BLaER1 (cell line): ENCODE results near the gene SGSM1.

Source experiments
- H3K27ac ChIP-seq: shearing (Covaris generic); formaldehyde crosslinking; 2 replicates; pipeline ENCODE4 v1.8.1; 2022
- H3K27me3 ChIP-seq: shearing (Covaris generic); formaldehyde crosslinking; 2 replicates; pipeline ENCODE4 v1.8.1; 2022
- H3K36me3 ChIP-seq: shearing (Covaris generic); formaldehyde crosslinking; 2 replicates; pipeline ENCODE4 v1.8.1; 2022
- H3K4me1 ChIP-seq: shearing (Covaris generic); formaldehyde crosslinking; 2 replicates; pipeline ENCODE4 v1.8.1; 2022
- H3K4me2 ChIP-seq: shearing (Covaris generic); formaldehyde crosslinking; 2 replicates; pipeline ENCODE4 v1.8.1; 2022
- H3K4me3 ChIP-seq: shearing (Covaris generic); formaldehyde crosslinking; 2 replicates; pipeline ENCODE4 v1.8.1; 2022
- H3K9ac ChIP-seq: shearing (Covaris generic); formaldehyde crosslinking; 2 replicates; pipeline ENCODE4 v1.8.1; 2022
- H3K9me3 ChIP-seq: shearing (Covaris generic); formaldehyde crosslinking; 2 replicates; pipeline ENCODE4 v1.8.1; 2022
- H4K20me1 ChIP-seq: shearing (Covaris generic); formaldehyde crosslinking; 2 replicates; pipeline ENCODE4 v1.8.1; 2022
- Cebpa-rat ChIP-seq: shearing (Covaris generic); IDR thresholded peaks from 2 replicates; pipeline ENCODE4 v1.8.1; 2022

The SGSM1 gene

DNA sequence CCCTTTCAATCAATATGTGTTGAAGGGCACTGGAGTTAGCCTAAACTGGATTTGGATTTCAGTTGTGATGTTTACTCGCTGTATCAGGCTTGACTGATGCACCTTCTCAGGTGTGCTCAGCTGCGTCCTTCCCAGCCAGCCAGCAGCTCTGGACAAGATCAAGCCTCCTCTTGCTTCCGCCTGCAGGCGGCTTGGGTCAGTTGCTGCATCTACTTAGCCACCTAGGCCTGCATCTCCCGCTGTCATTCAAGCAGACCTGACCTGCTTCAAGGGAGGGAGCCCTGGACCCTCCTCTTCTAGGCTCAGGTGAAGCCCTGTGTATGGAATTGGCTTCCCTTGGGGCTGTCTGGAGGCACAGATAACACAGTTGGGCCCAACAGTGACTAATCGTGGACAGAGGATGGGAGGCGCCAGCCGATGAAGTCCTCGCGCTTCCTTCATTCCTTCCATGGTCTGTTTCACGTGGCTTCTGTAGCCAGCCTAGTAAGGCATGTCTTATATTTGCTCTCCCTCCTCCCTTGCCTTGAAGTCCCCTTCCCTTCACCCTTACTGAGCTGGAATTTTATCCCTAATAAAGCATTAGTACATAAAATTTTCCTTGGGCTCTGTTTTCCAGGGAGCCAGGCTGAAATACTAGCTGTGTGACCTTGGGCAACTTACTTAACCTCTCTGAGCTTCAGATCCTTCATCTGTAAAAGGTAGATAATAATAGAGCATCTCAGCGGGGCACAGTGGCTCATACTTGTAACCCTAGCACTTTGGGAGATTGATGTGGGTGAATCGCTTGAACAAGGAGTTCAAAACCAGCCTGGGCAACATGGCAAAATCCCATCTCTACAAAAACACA, 142.6 kb downstream of the SGSM1 start:
- H3K27ac ChIP-seq, result no peak overlapping the region
- no peak overlapping the region for H3K4me2 ChIP-seq
- H3K36me3 ChIP-seq, result no peaks in the 10 kb centered on the region
- no peak overlapping the region for H3K9ac ChIP-seq
- H4K20me1 ChIP-seq, result no peaks in the 10 kb centered on the region
- H3K9me3 ChIP-seq, result no peaks in the 10 kb centered on the region
- no peak for TF ChIP-seq Cebpa-rat
- H3K4me1 ChIP-seq, result peaks cover 24% of the 10 kb centered on the region
- H3K4me3 ChIP-seq, result no peak overlapping the region
- peaks cover 10% of the 10 kb centered on the region for H3K27me3 ChIP-seq

DNA sequence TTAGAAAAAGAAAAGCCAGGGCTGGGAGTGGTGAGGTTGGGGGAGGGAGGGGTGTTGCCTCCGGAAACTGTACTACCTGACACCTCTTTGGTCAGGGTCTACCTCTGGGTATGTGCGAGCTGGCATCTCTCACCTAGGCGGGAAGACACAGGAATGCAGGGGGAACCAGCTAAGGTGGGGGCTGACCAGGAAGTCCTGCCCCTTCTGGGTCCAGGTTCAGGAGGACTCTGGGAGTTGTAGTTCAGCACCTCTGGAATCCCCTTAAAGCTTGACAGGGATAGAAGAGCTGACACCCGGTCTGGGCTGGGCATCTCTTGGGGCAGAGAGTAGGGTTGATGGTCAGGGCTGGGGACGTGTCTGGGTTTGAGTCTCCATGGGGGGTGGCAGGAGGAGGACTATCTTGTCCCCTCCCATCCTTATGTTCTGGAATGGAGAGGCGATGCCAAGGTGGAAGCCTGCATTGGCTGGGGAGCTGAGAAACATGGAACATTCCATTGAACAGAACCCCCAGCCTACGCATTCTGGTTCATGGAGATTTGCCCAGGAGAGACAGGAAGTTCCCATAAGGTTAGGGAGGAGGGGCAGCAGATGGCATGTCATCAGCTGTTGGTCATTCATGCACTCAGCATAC, 144.4 kb downstream of the SGSM1 start:
- Histone ChIP-seq H3K4me2 (no peak overlapping the region), H4K20me1 (no peaks in the 10 kb centered on the region), H3K27me3 (peaks cover 11% of the 10 kb centered on the region), H3K36me3 (no peaks in the 10 kb centered on the region), H3K9me3 (no peaks in the 10 kb centered on the region), H3K27ac (no peak overlapping the region), H3K4me3 (no peak overlapping the region), H3K4me1 (peaks cover 24% of the 10 kb centered on the region), H3K9ac (no peak overlapping the region)
- TF ChIP-seq Cebpa-rat, result no peak

DNA sequence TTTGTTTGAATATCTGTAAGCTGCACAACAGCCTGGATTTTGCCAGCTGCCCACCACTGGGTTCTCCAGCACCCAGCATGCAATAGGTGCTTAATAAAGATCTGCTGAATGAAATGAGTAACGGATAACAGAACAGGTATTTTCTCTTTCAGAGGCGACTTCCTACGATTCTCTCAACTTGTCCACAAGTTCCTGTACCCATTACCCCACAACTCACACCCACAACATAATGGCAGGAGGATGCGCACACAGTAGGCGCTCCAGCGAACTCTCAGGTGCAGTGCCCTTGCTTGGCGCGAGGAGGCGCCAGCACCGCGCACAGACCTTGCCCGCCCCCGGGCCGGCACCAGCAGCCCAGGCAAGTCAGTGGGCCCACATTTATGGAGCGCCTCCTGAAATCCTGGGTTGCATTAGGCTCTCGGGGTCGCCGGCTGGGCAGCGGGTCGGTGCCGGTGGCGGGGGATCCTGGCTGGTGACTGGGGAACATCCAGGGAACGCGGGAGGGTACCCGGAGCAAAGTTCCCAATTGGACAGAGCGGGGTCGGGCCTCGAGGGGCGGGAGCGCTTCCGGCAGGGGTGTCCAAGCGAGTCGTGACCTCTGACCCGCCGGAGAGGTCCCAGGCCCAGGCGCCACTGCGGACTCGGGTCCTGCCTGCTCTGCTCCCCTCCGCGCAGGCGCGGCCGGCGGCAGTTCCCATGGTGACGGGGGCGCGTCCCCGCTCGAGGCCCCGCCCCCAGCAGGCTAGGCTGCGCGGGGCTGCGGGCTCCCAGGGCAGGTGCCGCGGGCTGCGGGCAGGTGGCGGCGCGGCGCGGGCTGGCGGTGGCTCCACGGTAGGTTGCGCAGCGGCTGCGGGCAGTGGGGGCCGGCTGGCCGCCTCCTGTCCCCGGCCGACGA, 146.2 kb downstream of the SGSM1 start, which contains the start of gene KIAA1671:
KIAA1671 (plus strand) TSS at position 775 of the 895 bp plus-strand sequence. CDS start 75,284 bp downstream, outside the sequence.
- Histone ChIP-seq H3K36me3 (no peaks in the 10 kb centered on the region), H4K20me1 (no peaks in the 10 kb centered on the region), H3K9ac (peak within 1 kb of the TSS; percentile 36), H3K4me1 (peaks cover 14% of the 10 kb centered on the region), H3K9me3 (no peaks in the 10 kb centered on the region), H3K4me2 (peak within 1 kb of the TSS; percentile 89), H3K27ac (no peak within 1 kb of the TSS), H3K27me3 (peaks cover 11% of the 10 kb centered on the region), H3K4me3 (peak within 1 kb of the TSS; percentile 69)
- TF ChIP-seq Cebpa-rat, result no peak

DNA sequence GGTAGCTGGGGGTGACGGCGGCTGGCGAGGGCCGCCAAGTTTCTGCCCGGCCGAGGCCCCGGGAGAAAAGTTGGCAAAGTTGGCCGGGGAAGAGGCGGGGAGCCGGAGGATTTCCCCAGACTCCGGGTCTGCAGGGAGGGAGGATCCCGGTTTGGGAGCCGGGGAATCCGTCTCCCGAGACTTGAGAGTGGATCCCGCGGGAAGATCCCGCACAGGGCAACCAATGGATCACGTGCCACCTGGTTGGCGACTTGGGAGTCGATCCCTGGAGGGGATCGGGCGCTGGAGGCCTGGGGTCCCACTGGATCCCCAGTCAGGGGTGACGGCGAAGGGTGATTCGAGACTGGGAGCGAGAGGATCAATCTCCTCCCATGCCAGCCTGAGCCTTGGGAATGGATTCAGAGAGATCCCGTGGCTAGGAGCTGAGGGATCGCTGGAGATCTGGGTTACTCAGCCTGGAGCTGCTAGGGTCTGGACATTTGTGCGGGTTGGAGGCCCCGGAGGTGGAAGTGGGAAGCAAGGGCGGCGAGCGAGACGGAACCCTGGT, 146.9 kb downstream of the SGSM1 start:
- H3K27me3 ChIP-seq, result peaks cover 11% of the 10 kb centered on the region
- H3K4me2 ChIP-seq, result peak overlapping the region; percentile 89
- H4K20me1 ChIP-seq, result no peaks in the 10 kb centered on the region
- peak overlapping the region; percentile 36; the same call in 1 of the 2 replicates for H3K9ac ChIP-seq
- no peak for TF ChIP-seq Cebpa-rat
- peak overlapping the region; percentile 69 for H3K4me3 ChIP-seq
- no peak overlapping the region for H3K27ac ChIP-seq
- H3K9me3 ChIP-seq, result no peaks in the 10 kb centered on the region
- H3K4me1 ChIP-seq, result peaks cover 14% of the 10 kb centered on the region
- no peaks in the 10 kb centered on the region for H3K36me3 ChIP-seq

DNA sequence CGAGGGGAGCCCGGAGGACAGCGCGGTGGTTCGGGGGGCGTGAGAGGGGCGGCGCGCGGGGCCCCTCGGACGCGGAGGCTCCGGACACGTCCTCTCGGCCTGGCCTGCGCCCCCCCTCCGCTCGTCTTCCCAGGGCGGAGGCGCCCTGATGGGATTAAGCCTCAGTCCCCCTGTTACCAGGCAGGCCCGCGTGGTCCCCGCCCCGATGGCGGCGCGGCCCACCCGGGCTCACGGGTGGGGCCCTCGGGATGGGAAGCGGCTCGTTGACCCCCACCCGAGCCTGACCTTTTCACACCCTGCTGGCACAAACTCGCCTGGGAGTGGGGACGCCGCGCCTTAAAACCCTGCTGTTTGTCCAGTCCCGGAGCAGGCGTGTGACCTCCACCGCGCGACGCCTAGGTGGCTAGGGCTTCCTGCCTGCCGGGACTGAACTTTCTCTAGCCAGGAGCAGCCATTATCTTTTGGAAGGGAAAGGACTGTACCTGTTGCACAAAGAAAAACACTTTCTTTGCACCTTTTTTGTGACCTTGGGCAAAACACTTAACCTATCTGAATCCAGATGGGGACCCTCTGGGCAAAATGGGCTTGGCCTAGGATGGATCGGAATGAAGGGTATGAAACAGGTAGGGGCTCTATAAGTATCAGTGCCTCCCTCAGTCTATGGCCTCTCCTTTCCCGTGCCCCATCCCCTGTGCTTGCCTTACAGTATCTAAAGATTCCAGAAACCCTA, 147.5 kb downstream of the SGSM1 start:
- H3K27ac ChIP-seq, result no peak overlapping the region
- no peak overlapping the region for H3K9ac ChIP-seq

DNA sequence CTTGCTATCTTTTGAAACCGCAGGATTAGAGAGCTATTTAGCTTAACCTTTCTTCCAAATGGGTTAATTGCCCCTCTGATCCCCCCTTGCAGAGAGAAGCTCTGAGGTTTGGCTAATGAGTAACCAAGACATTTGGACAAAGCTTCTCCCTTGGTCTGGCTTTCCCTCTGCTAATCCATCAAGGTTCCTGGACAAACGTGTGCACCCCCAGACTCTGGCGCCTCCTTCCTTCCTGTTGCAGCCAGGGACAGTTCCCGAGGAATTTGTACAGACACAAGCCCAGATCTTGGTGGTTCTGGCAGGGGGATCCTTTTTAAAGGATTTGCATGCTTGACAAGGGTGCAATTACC, 148.1 kb downstream of the SGSM1 start:
- Histone ChIP-seq H3K27ac (no peak overlapping the region), H3K4me2 (no peak overlapping the region), H3K4me1 (peaks cover 14% of the 10 kb centered on the region), H3K4me3 (no peak overlapping the region), H3K9ac (no peak overlapping the region), H3K36me3 (no peaks in the 10 kb centered on the region), H4K20me1 (no peaks in the 10 kb centered on the region), H3K27me3 (peaks cover 11% of the 10 kb centered on the region), H3K9me3 (no peaks in the 10 kb centered on the region)
- TF ChIP-seq Cebpa-rat, result no peak

More for the DNA sequence above, 147.5 kb downstream of the SGSM1 start:
- peaks cover 11% of the 10 kb centered on the region for H3K27me3 ChIP-seq
- peaks cover 14% of the 10 kb centered on the region for H3K4me1 ChIP-seq
- H3K9me3 ChIP-seq, result no peaks in the 10 kb centered on the region
- H3K4me3 ChIP-seq, result no peak overlapping the region
- no peaks in the 10 kb centered on the region for H3K36me3 ChIP-seq
- no peaks in the 10 kb centered on the region for H4K20me1 ChIP-seq
- no peak for TF ChIP-seq Cebpa-rat
- peak overlapping the region; percentile 89; the same call in 1 of the 2 replicates for H3K4me2 ChIP-seq

DNA sequence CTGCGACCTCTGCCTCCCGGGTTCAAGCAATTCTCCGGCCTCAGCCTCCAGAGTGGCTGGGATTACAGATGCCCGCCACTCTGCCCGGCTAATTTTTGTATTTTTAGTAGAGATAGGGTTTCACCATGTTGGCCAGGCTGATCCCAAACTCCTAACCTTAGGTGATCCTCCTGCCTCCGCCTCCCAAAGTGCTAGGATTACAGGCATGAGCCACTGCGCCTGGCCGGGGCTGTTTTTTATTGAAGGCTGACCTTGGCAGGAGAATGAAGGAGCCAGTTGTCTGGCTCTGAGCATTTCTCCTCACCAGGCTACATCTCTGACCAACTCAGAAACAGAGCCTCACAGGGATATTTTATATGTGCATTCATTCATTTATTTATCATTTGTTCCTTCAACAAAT, 148.8 kb downstream of the SGSM1 start:
- peaks cover 11% of the 10 kb centered on the region for H3K27me3 ChIP-seq
- no peak overlapping the region for H3K4me2 ChIP-seq
- no peaks in the 10 kb centered on the region for H3K36me3 ChIP-seq
- peaks cover 14% of the 10 kb centered on the region for H3K4me1 ChIP-seq
- H3K9me3 ChIP-seq, result no peaks in the 10 kb centered on the region
- H3K27ac ChIP-seq, result no peak overlapping the region
- no peaks in the 10 kb centered on the region for H4K20me1 ChIP-seq
- H3K9ac ChIP-seq, result no peak overlapping the region
- no peak for TF ChIP-seq Cebpa-rat
- no peak overlapping the region for H3K4me3 ChIP-seq

DNA sequence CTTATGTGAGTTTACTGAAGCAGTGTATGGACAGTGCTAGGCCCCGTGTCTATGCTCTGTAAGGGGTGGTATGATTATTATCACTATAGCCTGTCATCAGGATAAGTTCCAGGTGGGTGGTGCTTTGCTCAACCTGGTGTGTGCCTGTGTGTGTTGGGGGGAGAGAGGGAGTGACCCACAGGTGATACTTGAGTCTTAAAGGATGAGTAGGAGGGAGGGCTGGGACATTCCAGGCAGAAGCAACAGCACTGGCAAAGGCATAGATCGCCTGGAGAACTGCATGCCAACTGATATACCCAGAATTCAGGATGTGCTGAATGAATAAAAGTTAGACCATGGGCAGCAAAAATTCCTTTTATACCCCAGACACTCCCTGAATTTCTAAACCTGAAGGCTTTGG, 151.0 kb downstream of the SGSM1 start:
- H3K27ac ChIP-seq, result no peak overlapping the region
- no peak overlapping the region for H3K4me2 ChIP-seq
- H3K4me3 ChIP-seq, result no peak overlapping the region
- no peaks in the 10 kb centered on the region for H3K9me3 ChIP-seq
- H4K20me1 ChIP-seq, result no peaks in the 10 kb centered on the region
- H3K27me3 ChIP-seq, result peaks cover 11% of the 10 kb centered on the region
- H3K4me1 ChIP-seq, result peaks cover 10% of the 10 kb centered on the region
- TF ChIP-seq Cebpa-rat, result no peak
- no peaks in the 10 kb centered on the region for H3K36me3 ChIP-seq
- no peak overlapping the region for H3K9ac ChIP-seq
